ENCODE data around the gene INTS7.

Gene INTS7

DNA sequence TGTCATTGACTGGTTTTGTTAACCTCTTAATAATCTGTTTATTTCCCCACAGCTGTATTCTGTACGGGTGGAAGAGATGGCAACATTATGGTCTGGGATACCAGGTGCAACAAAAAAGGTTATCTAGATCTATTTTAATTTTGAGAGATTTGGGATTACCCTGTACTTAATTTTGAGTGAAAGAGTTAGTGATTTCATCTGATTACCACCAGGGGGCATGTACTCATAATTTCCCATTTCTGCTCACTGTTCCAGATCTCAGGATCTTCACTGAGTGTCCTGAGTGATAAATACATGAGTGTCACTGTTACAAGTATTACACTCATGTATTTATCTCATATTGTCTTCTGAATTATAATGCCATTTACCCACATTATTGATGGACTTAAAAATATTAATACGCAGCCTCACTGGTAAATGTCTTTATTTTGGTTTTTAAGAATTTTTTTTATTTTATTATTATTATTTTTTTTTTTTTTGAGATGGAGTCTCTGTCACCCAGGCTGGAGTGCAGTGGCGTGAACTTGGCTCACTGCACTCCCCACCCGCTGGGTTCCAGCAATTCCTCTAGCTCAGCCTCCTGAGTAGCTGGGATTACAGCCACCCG is 27.6 kb upstream of the INTS7 start:
- TF ChIP-seq CSDC2 (CRISPR knock-in tag; IDR thresholded peaks at IDR 0.05) (no peak), ZNF70 (CRISPR knock-in tag; IDR thresholded peaks at IDR 0.05) (no peak), GLIS3 (CRISPR knock-in tag; IDR thresholded peaks at IDR 0.05) (no peak), TCF4 (CRISPR knock-in tag; IDR thresholded peaks at IDR 0.05; ENCODE audit: borderline replicate concordance) (no peak)

GRCh38 chr1:212060632-212061472 is 25.5 kb upstream of the INTS7 start:
- peak; percentile 49 for ATAC-seq
- TF ChIP-seq ZC3H10 (CRISPR knock-in tag; IDR thresholded peaks at IDR 0.05) (0 out of 2 replicates have a peak, but pooled peaks have one; percentile 20), CSDC2 (CRISPR knock-in tag; IDR thresholded peaks at IDR 0.05) (no peak)

More for the DNA sequence above, 27.6 kb upstream of the INTS7 start:
- ATAC-seq = peak; percentile 89

DNA sequence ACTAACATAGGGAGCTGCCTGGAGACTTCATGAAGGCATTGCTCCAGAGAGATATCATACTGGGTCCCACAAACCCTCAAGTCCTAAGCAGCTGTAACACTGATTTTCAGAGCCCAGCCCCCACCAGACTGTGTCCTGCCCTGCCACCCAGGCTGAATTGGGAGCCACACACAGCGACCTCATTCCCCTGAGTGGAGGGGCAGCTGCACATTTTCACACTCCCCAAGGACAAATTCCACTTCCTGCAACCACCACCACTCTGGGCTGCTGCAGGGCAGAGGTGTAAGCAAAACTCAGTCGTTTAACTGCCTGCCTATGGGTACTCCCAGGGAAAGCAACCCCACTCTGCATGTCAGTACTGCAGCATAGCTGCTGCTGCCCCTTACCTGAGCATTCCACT is 20.0 kb upstream of the INTS7 start:
- no peak for ATAC-seq
- TF ChIP-seq TSHZ2 (CRISPR knock-in tag; IDR thresholded peaks at IDR 0.05) = no peak
- TF ChIP-seq, protein P1, sequence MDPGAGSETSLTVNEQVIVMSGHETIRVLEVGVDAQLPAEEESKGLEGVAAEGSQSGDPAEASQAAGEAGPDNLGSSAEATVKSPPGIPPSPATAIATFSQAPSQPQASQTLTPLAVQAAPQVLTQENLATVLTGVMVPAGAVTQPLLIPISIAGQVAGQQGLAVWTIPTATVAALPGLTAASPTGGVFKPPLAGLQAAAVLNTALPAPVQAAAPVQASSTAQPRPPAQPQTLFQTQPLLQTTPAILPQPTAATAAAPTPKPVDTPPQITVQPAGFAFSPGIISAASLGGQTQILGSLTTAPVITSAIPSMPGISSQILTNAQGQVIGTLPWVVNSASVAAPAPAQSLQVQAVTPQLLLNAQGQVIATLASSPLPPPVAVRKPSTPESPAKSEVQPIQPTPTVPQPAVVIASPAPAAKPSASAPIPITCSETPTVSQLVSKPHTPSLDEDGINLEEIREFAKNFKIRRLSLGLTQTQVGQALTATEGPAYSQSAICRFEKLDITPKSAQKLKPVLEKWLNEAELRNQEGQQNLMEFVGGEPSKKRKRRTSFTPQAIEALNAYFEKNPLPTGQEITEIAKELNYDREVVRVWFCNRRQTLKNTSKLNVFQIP (CRISPR knock-in tag; IDR thresholded peaks at IDR 0.05; ENCODE audit: borderline replicate concordance, low read depth) = no peak
- TF ChIP-seq, protein P2, sequence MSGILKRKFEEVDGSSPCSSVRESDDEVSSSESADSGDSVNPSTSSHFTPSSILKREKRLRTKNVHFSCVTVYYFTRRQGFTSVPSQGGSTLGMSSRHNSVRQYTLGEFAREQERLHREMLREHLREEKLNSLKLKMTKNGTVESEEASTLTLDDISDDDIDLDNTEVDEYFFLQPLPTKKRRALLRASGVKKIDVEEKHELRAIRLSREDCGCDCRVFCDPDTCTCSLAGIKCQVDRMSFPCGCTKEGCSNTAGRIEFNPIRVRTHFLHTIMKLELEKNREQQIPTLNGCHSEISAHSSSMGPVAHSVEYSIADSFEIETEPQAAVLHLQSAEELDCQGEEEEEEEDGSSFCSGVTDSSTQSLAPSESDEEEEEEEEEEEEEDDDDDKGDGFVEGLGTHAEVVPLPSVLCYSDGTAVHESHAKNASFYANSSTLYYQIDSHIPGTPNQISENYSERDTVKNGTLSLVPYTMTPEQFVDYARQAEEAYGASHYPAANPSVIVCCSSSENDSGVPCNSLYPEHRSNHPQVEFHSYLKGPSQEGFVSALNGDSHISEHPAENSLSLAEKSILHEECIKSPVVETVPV (CRISPR knock-in tag; IDR thresholded peaks at IDR 0.05) = no peak
- no peak for TF ChIP-seq ZC3H10 (CRISPR knock-in tag; IDR thresholded peaks at IDR 0.05)

DNA sequence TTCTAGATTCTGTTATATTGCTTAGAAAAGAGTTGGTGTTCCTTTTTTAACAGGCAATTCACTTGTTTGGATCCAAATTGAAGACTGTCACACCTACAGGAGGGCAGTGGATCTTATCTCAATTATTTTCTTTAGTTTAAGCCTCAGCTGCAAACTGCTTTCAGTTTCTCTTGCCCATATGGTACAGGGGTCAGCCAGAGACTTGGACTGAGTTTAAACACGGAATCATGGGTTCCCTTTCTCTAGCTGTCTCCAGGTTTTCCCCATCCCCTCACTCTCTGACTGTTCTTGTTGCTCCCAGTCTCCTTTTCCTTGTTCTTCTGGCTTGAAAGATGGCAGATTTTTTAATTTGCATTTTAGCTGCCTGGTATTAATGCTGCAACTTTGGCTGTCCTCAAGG is 18.6 kb upstream of the INTS7 start:
- ATAC-seq = no peak

GRCh38 chr1:212045981-212046380 is 10.6 kb upstream of the INTS7 start:
- ATAC-seq = no peak
- TF ChIP-seq ZNF8 (CRISPR knock-in tag; IDR thresholded peaks at IDR 0.05) (no peak), ZFP30 (CRISPR knock-in tag; IDR thresholded peaks at IDR 0.05) (no peak), ZNF70 (CRISPR knock-in tag; IDR thresholded peaks at IDR 0.05) (no peak), TOX (CRISPR knock-in tag; IDR thresholded peaks at IDR 0.05; ENCODE audit: borderline replicate concordance) (no peak), ZFP3 (CRISPR knock-in tag; IDR thresholded peaks at IDR 0.05) (no peak)
- TF ChIP-seq, protein P1 (CRISPR knock-in tag; IDR thresholded peaks at IDR 0.05; ENCODE audit: borderline replicate concordance, low read depth) = no peak

More for the DNA sequence above, 18.6 kb upstream of the INTS7 start:
- TF ChIP-seq TCF4 (CRISPR knock-in tag; IDR thresholded peaks at IDR 0.05; ENCODE audit: borderline replicate concordance) = no peak

GRCh38 chr1:212044851-212045250 is 9.5 kb upstream of the INTS7 start:
- no peak for ATAC-seq
- TF ChIP-seq ZNF8 (CRISPR knock-in tag; IDR thresholded peaks at IDR 0.05) (no peak), ZNF70 (CRISPR knock-in tag; IDR thresholded peaks at IDR 0.05) (no peak), TOX (CRISPR knock-in tag; IDR thresholded peaks at IDR 0.05; ENCODE audit: borderline replicate concordance) (no peak), TSHZ2 (CRISPR knock-in tag; IDR thresholded peaks at IDR 0.05) (no peak), CSDC2 (CRISPR knock-in tag; IDR thresholded peaks at IDR 0.05) (no peak), ZNF565 (CRISPR knock-in tag; conservative IDR thresholded peaks at IDR 0.05; ENCODE audit: low read depth) (no peak), ZFP30 (CRISPR knock-in tag; IDR thresholded peaks at IDR 0.05) (no peak), BACH2 (CRISPR knock-in tag; IDR thresholded peaks at IDR 0.05; ENCODE audit: borderline replicate concordance) (no peak)
- TF ChIP-seq, protein P2 (CRISPR knock-in tag; IDR thresholded peaks at IDR 0.05) = no peak

Measured in SK-N-SH treated with all-trans-retinoic acid at 6 μM for 48 hours (cell line).